GM19324 (cell line): ENCODE data around the gene CSMD2.

ENCODE experiments used
- ATAC-seq: cut with Tn5 transposase; IDR thresholded peaks from one replicate; pipeline ENCODE4 v1.9.1; 2021; ENCODE audit warnings: mild to moderate bottlenecking, moderate library complexity; ENCODE audit not compliant: unreplicated experiment, low FRiP score

The CSMD2 gene

GRCh38 chr1:33586106-33586505 is 578.9 kb downstream of the CSMD2 start:
- ATAC-seq = no peak

GRCh38 chr1:33583567-33583966 is 581.5 kb downstream of the CSMD2 start:
- no peak for ATAC-seq

- ATAC-seq = no peak
Measured at GRCh38 chr1:33578557-33579448, 586.2 kb downstream of the CSMD2 start.

- no peak for ATAC-seq
Measured at GRCh38 chr1:33577663-33578062, 587.4 kb downstream of the CSMD2 start.

- ATAC-seq = no peak
Measured at GRCh38 chr1:33576821-33577599, 588.0 kb downstream of the CSMD2 start.

GRCh38 chr1:33575324-33575879 is 589.6 kb downstream of the CSMD2 start:
- no peak for ATAC-seq

GRCh38 chr1:33573661-33574060 is 591.4 kb downstream of the CSMD2 start:
- ATAC-seq = no peak

- ATAC-seq = no peak
Measured at GRCh38 chr1:33572387-33572786, 592.6 kb downstream of the CSMD2 start.

- ATAC-seq = no peak
Measured at GRCh38 chr1:33569331-33569730, 595.7 kb downstream of the CSMD2 start.

- no peak for ATAC-seq
Measured at GRCh38 chr1:33563699-33564098, 601.3 kb downstream of the CSMD2 start.

- no peak for ATAC-seq
Measured at GRCh38 chr1:33562563-33562962, 602.5 kb downstream of the CSMD2 start.

GRCh38 chr1:33561576-33561975 is 603.5 kb downstream of the CSMD2 start:
- ATAC-seq = no peak

GRCh38 chr1:33560680-33561079 is 604.4 kb downstream of the CSMD2 start:
- ATAC-seq = no peak

GRCh38 chr1:33548721-33549120 is 616.3 kb downstream of the CSMD2 start:
- ATAC-seq = no peak

GRCh38 chr1:33548319-33548718 is 616.7 kb downstream of the CSMD2 start:
- no peak for ATAC-seq

GRCh38 chr1:33547576-33547975 is 617.5 kb downstream of the CSMD2 start:
- no peak for ATAC-seq

GRCh38 chr1:33541966-33542365 is 623.1 kb downstream of the CSMD2 start:
- no peak for ATAC-seq

GRCh38 chr1:33537885-33538284 is 627.1 kb downstream of the CSMD2 start:
- no peak for ATAC-seq

GRCh38 chr1:33535334-33535733 is 629.7 kb downstream of the CSMD2 start:
- ATAC-seq = no peak

GRCh38 chr1:33532936-33533335 is 632.1 kb downstream of the CSMD2 start:
- no peak for ATAC-seq

GRCh38 chr1:33532250-33532649 is 632.8 kb downstream of the CSMD2 start:
- no peak for ATAC-seq
